Measurements from ENCODE around the gene DDX1.

DDX1 gene

GRCh38 chr2:15649561-15650255 is 58.0 kb downstream of the DDX1 start:
- no peak for DNase-seq

- DNase-seq: no peak
Measured at GRCh38 chr2:15650616-15651366, 59.1 kb downstream of the DDX1 start.

- no peak for DNase-seq
Measured at GRCh38 chr2:15651367-15651727, 59.7 kb downstream of the DDX1 start.

GRCh38 chr2:15652252-15652651 is 60.6 kb downstream of the DDX1 start:
- no peak for DNase-seq

GRCh38 chr2:15652801-15653200 is 61.1 kb downstream of the DDX1 start:
- no peak for DNase-seq

GRCh38 chr2:15653806-15654726 is 62.4 kb downstream of the DDX1 start:
- no peak for DNase-seq

- DNase-seq: no peak
Measured at GRCh38 chr2:15654727-15655073, 63.0 kb downstream of the DDX1 start.

- no peak for DNase-seq
Measured at GRCh38 chr2:15655123-15655887, 63.6 kb downstream of the DDX1 start.

- no peak for DNase-seq
Measured at GRCh38 chr2:15656090-15656489, 64.4 kb downstream of the DDX1 start.

- no peak for DNase-seq
Measured at GRCh38 chr2:15657759-15658158, 66.1 kb downstream of the DDX1 start.

- no peak for DNase-seq
Measured at GRCh38 chr2:15658911-15659310, 67.2 kb downstream of the DDX1 start.

- DNase-seq: no peak
Measured at GRCh38 chr2:15660491-15661294, 69.0 kb downstream of the DDX1 start.

GRCh38 chr2:15661295-15661569 is 69.6 kb downstream of the DDX1 start:
- no peak for DNase-seq

GRCh38 chr2:15662026-15662425 is 70.4 kb downstream of the DDX1 start:
- no peak for DNase-seq

- DNase-seq: no peak
Measured at GRCh38 chr2:15662579-15662978, 70.9 kb downstream of the DDX1 start.

- no peak for DNase-seq
Measured at GRCh38 chr2:15663802-15664201, 72.1 kb downstream of the DDX1 start.

GRCh38 chr2:15664273-15665066 is 72.8 kb downstream of the DDX1 start:
- no peak for DNase-seq

GRCh38 chr2:15665067-15665942 is 73.6 kb downstream of the DDX1 start:
- no peak for DNase-seq

GRCh38 chr2:15665943-15666460 is 74.3 kb downstream of the DDX1 start:
- DNase-seq: no peak

Measured in stimulated activated CD4-positive, alpha-beta T cell treated with anti-CD3 and anti-CD28 coated beads, Interleukin-4, amount 100 ng/mL, for 24 hours (primary cell).